Cardiac fibroblast (primary cell): Measurements from ENCODE around the gene SIM2.

Experiments
- DNase-seq, 2 donors: peaks; one replicate each; pipeline versions ENCODE4 v3.0.0 to v3.0.0-alpha.2; 2010; ENCODE audit warnings: low read depth in 2 of 2
- H3K4me3 ChIP-seq, 2 donors: replicated peaks in 1 of 2; 1 replicate in 1 of 2; 2 replicates in 1 of 2; pipeline ENCODE4 v1.5.1; 2011; ENCODE audit warnings: low read depth in 2 of 2, low read length in 2 of 2, mild to moderate bottlenecking in 2 of 2, moderate library complexity in 1 of 2
- CTCF ChIP-seq: IDR thresholded peaks from one replicate; pipeline ENCODE4 v1.5.1; 2011; ENCODE audit warnings: low read depth, mild to moderate bottlenecking, low read length, inconsistent platforms

SIM2 gene

GRCh38 chr21:36686955-36687354 is 12.0 kb upstream of the SIM2 start:
- no peak overlapping the region for H3K4me3 ChIP-seq
- no peak for TF ChIP-seq CTCF

GRCh38 chr21:36688324-36688723 is 10.6 kb upstream of the SIM2 start:
- DNase-seq: no peak
- no peak for TF ChIP-seq CTCF
- H3K4me3 ChIP-seq: no peak overlapping the region

More at GRCh38 chr21:36686955-36687354, 12.0 kb upstream of the SIM2 start:
- no peak for DNase-seq

- no peak overlapping the region for H3K4me3 ChIP-seq
- TF ChIP-seq CTCF: no peak
- no peak for DNase-seq
These were observed 9.6 kb upstream of the SIM2 start for GRCh38 chr21:36689324-36689723.

GRCh38 chr21:36690628-36691554 is 8.0 kb upstream of the SIM2 start:
- H3K4me3 ChIP-seq: no peak overlapping the region
- DNase-seq: no peak
- TF ChIP-seq CTCF: no peak

GRCh38 chr21:36691555-36692041 is 7.3 kb upstream of the SIM2 start:
- DNase-seq: no peak
- H3K4me3 ChIP-seq: no peak overlapping the region
- TF ChIP-seq CTCF: no peak

GRCh38 chr21:36692114-36692834 is 6.6 kb upstream of the SIM2 start:
- no peak for TF ChIP-seq CTCF
- no peak for DNase-seq
- no peak overlapping the region for H3K4me3 ChIP-seq
